CD4-positive, alpha-beta T cell (primary cell): Measurements from ENCODE around the gene TP53I3. TPM values are rescaled to one million over a fixed set of nuclear protein-coding genes. Genes with fewer than 3 reads are reported as not detected.

Source experiments
- ATAC-seq: fragments of 200-7000 bp; cut with Tn5 transposase; one replicate; pipeline ENCODE4 v1.10.0; 2022; ENCODE audit warnings: mild to moderate bottlenecking; ENCODE audit not compliant: poor library complexity
- CTCF ChIA-PET: fragments of 350-600 bp; sonication (Branson Sonifier 250); formaldehyde crosslinking; loops from one replicate; lab custom pipeline; 2021; ENCODE audit warnings: antibody characterized with exemption, inconsistent platforms; lab: Charles Lee
- POLR2A ChIA-PET: fragments of 350-600 bp; sonication (Branson Sonifier 250); formaldehyde crosslinking; loops from one replicate; lab custom pipeline; 2021; ENCODE audit warnings: antibody characterized with exemption, inconsistent platforms; lab: Charles Lee
- DNase-seq, 14 experiments: peaks; one replicate each; pipeline ENCODE4 v3.0.0-alpha.2; 2013 to 2020; ENCODE audit warnings: mixed read lengths in 2 of 14
- H3K27ac ChIP-seq, 2 donors: one replicate each; pipeline versions ENCODE4 v1.5.1 to v1.7.0; 2013; ENCODE audit warnings: low read length in 2 of 2, low read depth in 1 of 2, mild to moderate bottlenecking in 1 of 2
- H3K27me3 ChIP-seq, 2 experiments: 1 replicate in 1 of 2; 2 replicates in 1 of 2; pipeline versions ENCODE4 v1.6.1 to v1.7.0; 2013; ENCODE audit warnings: low read length in 2 of 2, control low read depth in 1 of 2, mild to moderate bottlenecking in 1 of 2, moderate library complexity in 1 of 2; ENCODE audit not compliant: insufficient read depth in 2 of 2, control insufficient read depth in 1 of 2
- H3K36me3 ChIP-seq: one replicate; pipeline ENCODE4 v1.6.1; 2013; ENCODE audit warnings: low read length, control low read depth; ENCODE audit not compliant: insufficient read depth
- H3K4me1 ChIP-seq: one replicate; pipeline ENCODE4 v1.6.1; 2013; ENCODE audit warnings: low read length, control low read depth; ENCODE audit not compliant: insufficient read depth
- H3K4me3 ChIP-seq: one replicate; pipeline ENCODE4 v1.5.1; 2013; ENCODE audit warnings: mild to moderate bottlenecking, low read length, moderate library complexity
- H3K9me3 ChIP-seq, 2 experiments: 1 replicate in 1 of 2; 2 replicates in 1 of 2; pipeline versions ENCODE4 v1.6.1 to v1.7.0; 2013; ENCODE audit warnings: low read length in 2 of 2, mild to moderate bottlenecking in 2 of 2, control low read depth in 1 of 2, moderate library complexity in 1 of 2; ENCODE audit not compliant: control insufficient read depth in 1 of 2, insufficient read depth in 1 of 2
- H3K27ac Mint-ChIP-seq: one replicate; pipeline ENCODE4 v1.8.0; 2020; ENCODE audit warnings: mixed read lengths
- H3K27me3 Mint-ChIP-seq: one replicate; pipeline ENCODE4 v1.8.0; 2021; ENCODE audit warnings: mixed read lengths
- H3K36me3 Mint-ChIP-seq: one replicate; pipeline ENCODE4 v1.8.0; 2021; ENCODE audit warnings: low read depth, mixed read lengths
- H3K4me1 Mint-ChIP-seq: one replicate; pipeline ENCODE4 v1.8.0; 2021; ENCODE audit warnings: low read depth, mixed read lengths
- H3K4me3 Mint-ChIP-seq: one replicate; pipeline ENCODE4 v1.8.0; 2020; ENCODE audit warnings: mild to moderate bottlenecking, mixed read lengths
- H3K9me3 Mint-ChIP-seq: one replicate; pipeline ENCODE4 v1.8.0; 2020; ENCODE audit warnings: mixed read lengths
- intact Hi-C, 2 experiments: fragments of 100-400 bp; cut with DNase I in 1 of 2; cut with micrococcal nuclease in 1 of 2; formaldehyde crosslinking; loops; one replicate each; pipeline versions ENCODE4 v1.15.1 to v1.9.0; 2023 to 2025; cut with DNase I, micrococcal nuclease
- total RNA-seq, 174 experiments: library from RNA in 2 of 174; stranded (reverse) in 2 of 174; gene quantifications; one replicate each; pipeline ENCODE4 v1.2.3 and lab custom pipeline; 2021 to 2026
- TF ChIP-seq, protein P1 (sequence below): fragments of 200-600 bp; IDR thresholded peaks from one replicate; pipeline ENCODE4 v1.8.0; 2022; ENCODE audit warnings: antibody characterized with exemption, mild to moderate bottlenecking

TP53I3 gene
- total RNA-seq, 2 experiments from 2014 or later, result 0.20 to 0.30 TPM

GRCh38 chr2:24048769-24049484, 35.7 kb downstream of the TP53I3 start:
- peaks cover 30% of the 10 kb centered on the region for H3K4me1 ChIP-seq
- TF ChIP-seq, protein P1, sequence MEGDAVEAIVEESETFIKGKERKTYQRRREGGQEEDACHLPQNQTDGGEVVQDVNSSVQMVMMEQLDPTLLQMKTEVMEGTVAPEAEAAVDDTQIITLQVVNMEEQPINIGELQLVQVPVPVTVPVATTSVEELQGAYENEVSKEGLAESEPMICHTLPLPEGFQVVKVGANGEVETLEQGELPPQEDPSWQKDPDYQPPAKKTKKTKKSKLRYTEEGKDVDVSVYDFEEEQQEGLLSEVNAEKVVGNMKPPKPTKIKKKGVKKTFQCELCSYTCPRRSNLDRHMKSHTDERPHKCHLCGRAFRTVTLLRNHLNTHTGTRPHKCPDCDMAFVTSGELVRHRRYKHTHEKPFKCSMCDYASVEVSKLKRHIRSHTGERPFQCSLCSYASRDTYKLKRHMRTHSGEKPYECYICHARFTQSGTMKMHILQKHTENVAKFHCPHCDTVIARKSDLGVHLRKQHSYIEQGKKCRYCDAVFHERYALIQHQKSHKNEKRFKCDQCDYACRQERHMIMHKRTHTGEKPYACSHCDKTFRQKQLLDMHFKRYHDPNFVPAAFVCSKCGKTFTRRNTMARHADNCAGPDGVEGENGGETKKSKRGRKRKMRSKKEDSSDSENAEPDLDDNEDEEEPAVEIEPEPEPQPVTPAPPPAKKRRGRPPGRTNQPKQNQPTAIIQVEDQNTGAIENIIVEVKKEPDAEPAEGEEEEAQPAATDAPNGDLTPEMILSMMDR, result no peak
- H3K36me3 ChIP-seq, result no peaks in the 10 kb centered on the region
- intact Hi-C loops, result loop anchor here in 1 of 2 experiments (5.0 kb wide), 2 partner anchors 107 to 122 kb away; partner anchors contain the start of genes ATAD2B and UBXN2A
- ATAC-seq (no peak), DNase-seq (peak in 2 of 14 experiments; percentile 17 to 21)
- no peak overlapping the region for H3K27ac Mint-ChIP-seq
- peaks cover 10 to 21% of the 10 kb centered on the region in 2 experiments for H3K27me3 ChIP-seq
- H3K4me1 Mint-ChIP-seq, result peaks cover 29% of the 10 kb centered on the region
- POLR2A ChIA-PET, result interaction anchor here (0.8 to 4.8 kb wide), 3 partner anchors 18 to 122 kb away, joined by 5 to 77 read pairs (median 11); partner anchors contain the start of genes ATAD2B and SF3B6
- CTCF ChIA-PET, result no interaction called here
- no peak overlapping the region for H3K27ac ChIP-seq
- no peaks in the 10 kb centered on the region for H3K9me3 ChIP-seq
- H3K36me3 Mint-ChIP-seq, result peaks cover 5% of the 10 kb centered on the region
- peaks cover 13% of the 10 kb centered on the region for H3K27me3 Mint-ChIP-seq
- peak overlapping the region; percentile 59 for H3K4me3 ChIP-seq
- no peaks in the 10 kb centered on the region for H3K9me3 Mint-ChIP-seq
- H3K4me3 Mint-ChIP-seq, result peak overlapping the region; percentile 80

GRCh38 chr2:24047703-24048033, 37.0 kb downstream of the TP53I3 start:
- H3K4me1 ChIP-seq, result peaks cover 30% of the 10 kb centered on the region
- H3K9me3 Mint-ChIP-seq, result no peaks in the 10 kb centered on the region
- ChIA-PET CTCF (interaction anchor here (0.7 to 2.3 kb wide), 4 partner anchors 29 to 120 kb away, joined by 3 to 14 read pairs (median 8); partner anchors contain the start of genes ATAD2B and TP53I3), POLR2A (interaction anchor here (0.6 to 4.8 kb wide), 12 partner anchors 10 to 940 kb away, joined by 3 to 77 read pairs (median 4); partner anchors contain the start of genes ATAD2B, SF3B6, TP53I3 and UBXN2A)
- H3K27me3 Mint-ChIP-seq, result peaks cover 10% of the 10 kb centered on the region
- peak overlapping the region; percentile 83 for H3K4me3 ChIP-seq
- no peaks in the 10 kb centered on the region for H3K9me3 ChIP-seq
- intact Hi-C loops, result loop anchor here (1.0 to 5.0 kb wide), 5 partner anchors 29 to 120 kb away; partner anchors contain the start of genes ATAD2B (in 2 of the 2), SF3B6 (in 1 of the 2) and UBXN2A (in 1 of the 2)
- peaks cover 36% of the 10 kb centered on the region for H3K4me1 Mint-ChIP-seq
- peak overlapping the region; percentile 94 for H3K4me3 Mint-ChIP-seq
- H3K27ac ChIP-seq, result no peak overlapping the region
- H3K27ac Mint-ChIP-seq, result peak overlapping the region; percentile 79
- TF ChIP-seq, protein P1, result no peak
- no peaks in the 10 kb centered on the region for H3K36me3 ChIP-seq
- peaks cover 5% of the 10 kb centered on the region for H3K36me3 Mint-ChIP-seq
- no peak for ATAC-seq
- DNase-seq, result no peak
- peaks cover 10 to 21% of the 10 kb centered on the region in 2 experiments for H3K27me3 ChIP-seq

DNA sequence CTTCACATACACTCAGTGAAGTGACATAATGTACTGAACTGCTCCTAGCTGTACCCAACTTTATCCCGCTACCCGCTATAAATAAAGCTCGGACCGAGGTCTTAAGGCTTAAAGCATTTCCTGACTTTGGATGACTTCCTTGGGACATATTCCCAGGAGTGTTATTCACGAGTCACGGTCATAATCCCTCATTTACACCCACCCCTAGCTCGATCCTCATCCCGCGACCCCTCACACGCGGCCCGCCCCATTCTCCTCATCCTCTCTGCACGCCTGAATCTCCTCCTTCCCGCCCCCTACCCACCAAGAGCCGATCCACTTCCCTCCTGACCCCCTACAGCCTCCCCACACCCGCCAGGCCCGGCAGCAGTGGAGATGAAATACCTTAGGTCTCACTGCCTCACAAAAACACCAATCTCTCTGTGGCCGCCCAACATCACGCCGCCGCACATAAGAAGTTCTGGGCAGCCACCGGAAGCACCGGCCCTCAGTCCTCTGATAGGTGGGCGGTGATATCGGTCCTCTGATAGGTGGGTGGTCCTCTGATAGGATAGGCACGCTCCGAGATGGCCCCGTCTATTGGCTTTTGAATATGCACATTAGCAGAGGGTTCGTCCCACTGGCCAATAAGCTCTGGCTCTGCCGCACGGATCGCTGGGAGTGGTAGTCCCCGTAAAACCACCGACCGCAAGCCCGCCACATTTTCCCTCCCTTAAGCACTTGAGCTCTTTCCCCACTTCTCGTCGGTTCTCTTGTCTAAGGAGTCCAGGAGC, 37.5 kb downstream of the TP53I3 start, which contains the start of gene WDCP:
TSS of gene WDCP (minus strand) at position 462 of the 773 bp plus-strand sequence. CDS start 7,897 bp downstream, outside the sequence.
- H3K36me3 ChIP-seq, result no peaks in the 10 kb centered on the region
- H3K27me3 ChIP-seq, result peaks cover 10 to 21% of the 10 kb centered on the region in 2 experiments
- DNase-seq, result peak; percentile 82 to 98 (median 88)
- Mint-ChIP-seq H3K27ac (peak within 1 kb of the TSS; percentile 79), H3K9me3 (no peaks in the 10 kb centered on the region), H3K36me3 (peaks cover 5% of the 10 kb centered on the region), H3K27me3 (peaks cover 10% of the 10 kb centered on the region), H3K4me1 (peaks cover 36% of the 10 kb centered on the region), H3K4me3 (peak within 1 kb of the TSS; percentile 94)
- peak within 1 kb of the TSS in 1 of 2 donors; percentile 22 for H3K27ac ChIP-seq
- TF ChIP-seq, protein P1, result no peak
- no peaks in the 10 kb centered on the region for H3K9me3 ChIP-seq
- H3K4me1 ChIP-seq, result peaks cover 30% of the 10 kb centered on the region
- POLR2A ChIA-PET, result interaction anchor here (0.6 to 4.8 kb wide), 12 partner anchors 11 to 941 kb away, joined by 3 to 77 read pairs (median 4); partner anchors contain the start of genes ATAD2B, SF3B6, TP53I3 and UBXN2A
- peak within 1 kb of the TSS; percentile 83 for H3K4me3 ChIP-seq
- intact Hi-C loops, result loop anchor here (1.0 to 5.0 kb wide), 5 partner anchors 29 to 120 kb away; partner anchors contain the start of genes ATAD2B (in 2 of the 2), SF3B6 (in 1 of the 2) and UBXN2A (in 1 of the 2)
- ATAC-seq, result peak; percentile 99
- CTCF ChIA-PET, result interaction anchor here (1.2 to 2.3 kb wide), 3 partner anchors 30 to 120 kb away, joined by 3 to 14 read pairs (median 13); partner anchors contain the start of genes ATAD2B and TP53I3
